Right atrium auricular region (tissue), 2 donors: ENCODE data around the gene CSRNP3. TPM values are rescaled to one million over a fixed set of nuclear protein-coding genes. Genes with fewer than 3 reads are reported as not detected.

Experiments
- DNase-seq: peaks from one replicate; pipeline ENCODE4 v3.0.0-alpha.2; 2019; ENCODE audit warnings: low spot score
- H3K27ac ChIP-seq, 2 donors: fragments of 200-600 bp; sonication (generic); 1 replicate in 1 of 2; 2 replicates in 1 of 2; pipeline ENCODE4 v1.5.1; 2016 to 2019
- H3K27me3 ChIP-seq, 2 donors: fragments of 200-600 bp; sonication (generic); one replicate each; pipeline versions ENCODE4 v1.5.1 to v1.6.0; 2017 to 2019
- H3K36me3 ChIP-seq: fragments of 200-600 bp; sonication (generic); one replicate; pipeline ENCODE4 v1.5.1; 2016
- H3K4me1 ChIP-seq, 2 donors: fragments of 200-600 bp; sonication (generic); one replicate each; pipeline versions ENCODE4 v1.5.1 to v1.6.0; 2017 to 2019
- H3K4me3 ChIP-seq, 2 donors: fragments of 200-600 bp; sonication (generic); 1 replicate in 1 of 2; 2 replicates in 1 of 2; pipeline ENCODE4 v1.5.1; 2017 to 2019; ENCODE audit warnings: mild to moderate bottlenecking in 1 of 2, moderate library complexity in 1 of 2
- H3K9me3 ChIP-seq, 2 donors: fragments of 200-600 bp; sonication (generic); one replicate each; pipeline ENCODE4 v1.5.1; 2019
- total RNA-seq, 2 donors: library from RNA; depleted of rRNA; stranded (reverse); fragments of >200 nt; gene quantifications; one replicate each; pipeline ENCODE4 v1.1.0, GENCODE V29; 2016
- TF ChIP-seq, protein P1 (sequence below), 2 donors: fragments of 200-600 bp; sonication (generic); IDR thresholded peaks; one replicate each; pipeline ENCODE4 v1.5.1; 2019; ENCODE audit warnings: antibody characterized with exemption in 2 of 2

The CSRNP3 gene
- total RNA-seq, 2 donors from 2014 or later, result 1.3 to 4.5 TPM

DNA sequence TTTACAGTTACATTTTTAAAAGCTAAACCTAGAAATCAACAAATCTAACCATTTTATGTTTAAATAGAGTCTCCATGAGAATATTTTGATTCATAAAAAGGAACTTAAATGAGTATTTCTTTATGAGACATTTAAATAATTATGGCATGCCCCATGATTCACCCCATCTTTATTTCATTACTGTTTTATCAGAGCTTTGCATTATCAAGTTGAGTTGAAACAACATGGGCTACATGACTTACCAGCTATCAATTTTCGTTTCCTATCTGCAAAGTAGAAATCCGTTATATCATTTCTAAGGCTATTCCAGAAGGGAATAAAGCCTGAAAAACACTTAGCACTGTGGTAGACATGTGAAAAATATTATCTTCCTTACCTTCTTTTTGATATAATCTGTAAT, 163.1 kb downstream of the CSRNP3 start:
- no peak for DNase-seq
- no peaks in the 10 kb centered on the region for H3K9me3 ChIP-seq
- TF ChIP-seq, protein P1, sequence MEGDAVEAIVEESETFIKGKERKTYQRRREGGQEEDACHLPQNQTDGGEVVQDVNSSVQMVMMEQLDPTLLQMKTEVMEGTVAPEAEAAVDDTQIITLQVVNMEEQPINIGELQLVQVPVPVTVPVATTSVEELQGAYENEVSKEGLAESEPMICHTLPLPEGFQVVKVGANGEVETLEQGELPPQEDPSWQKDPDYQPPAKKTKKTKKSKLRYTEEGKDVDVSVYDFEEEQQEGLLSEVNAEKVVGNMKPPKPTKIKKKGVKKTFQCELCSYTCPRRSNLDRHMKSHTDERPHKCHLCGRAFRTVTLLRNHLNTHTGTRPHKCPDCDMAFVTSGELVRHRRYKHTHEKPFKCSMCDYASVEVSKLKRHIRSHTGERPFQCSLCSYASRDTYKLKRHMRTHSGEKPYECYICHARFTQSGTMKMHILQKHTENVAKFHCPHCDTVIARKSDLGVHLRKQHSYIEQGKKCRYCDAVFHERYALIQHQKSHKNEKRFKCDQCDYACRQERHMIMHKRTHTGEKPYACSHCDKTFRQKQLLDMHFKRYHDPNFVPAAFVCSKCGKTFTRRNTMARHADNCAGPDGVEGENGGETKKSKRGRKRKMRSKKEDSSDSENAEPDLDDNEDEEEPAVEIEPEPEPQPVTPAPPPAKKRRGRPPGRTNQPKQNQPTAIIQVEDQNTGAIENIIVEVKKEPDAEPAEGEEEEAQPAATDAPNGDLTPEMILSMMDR (IDR thresholded peaks at IDR 0.05), result no peak
- no peak overlapping the region for H3K4me3 ChIP-seq
- no peaks in the 10 kb centered on the region for H3K36me3 ChIP-seq
- no peaks in the 10 kb centered on the region for H3K27me3 ChIP-seq
- H3K27ac ChIP-seq, result no peak overlapping the region
- peaks cover 0 to 12% of the 10 kb centered on the region in 2 donors for H3K4me1 ChIP-seq

DNA sequence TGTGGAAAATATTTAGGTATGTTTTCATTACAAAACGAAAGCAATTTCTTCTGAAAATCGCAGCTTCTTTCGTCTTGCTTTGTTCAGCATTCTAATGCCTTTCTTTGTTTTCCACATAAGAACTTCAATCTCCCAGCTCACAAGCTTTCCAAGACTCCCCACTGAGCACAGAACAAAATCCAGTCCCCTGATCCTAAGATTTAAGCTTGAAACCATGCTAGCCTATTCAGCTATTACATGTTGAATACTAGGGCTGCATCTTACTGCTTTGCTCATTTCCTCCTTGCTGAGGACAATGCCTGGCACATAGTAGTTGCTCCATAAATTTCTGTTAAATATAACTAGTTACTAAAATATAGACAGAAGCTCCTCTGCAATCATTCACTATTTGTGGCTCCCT, 163.9 kb downstream of the CSRNP3 start:
- TF ChIP-seq, protein P1 (IDR thresholded peaks at IDR 0.05), result no peak
- no peak for DNase-seq
- Histone ChIP-seq H3K27ac (no peak overlapping the region), H3K4me1 (peaks cover 0 to 12% of the 10 kb centered on the region in 2 donors), H3K36me3 (no peaks in the 10 kb centered on the region), H3K4me3 (no peak overlapping the region), H3K27me3 (no peaks in the 10 kb centered on the region), H3K9me3 (no peaks in the 10 kb centered on the region)

DNA sequence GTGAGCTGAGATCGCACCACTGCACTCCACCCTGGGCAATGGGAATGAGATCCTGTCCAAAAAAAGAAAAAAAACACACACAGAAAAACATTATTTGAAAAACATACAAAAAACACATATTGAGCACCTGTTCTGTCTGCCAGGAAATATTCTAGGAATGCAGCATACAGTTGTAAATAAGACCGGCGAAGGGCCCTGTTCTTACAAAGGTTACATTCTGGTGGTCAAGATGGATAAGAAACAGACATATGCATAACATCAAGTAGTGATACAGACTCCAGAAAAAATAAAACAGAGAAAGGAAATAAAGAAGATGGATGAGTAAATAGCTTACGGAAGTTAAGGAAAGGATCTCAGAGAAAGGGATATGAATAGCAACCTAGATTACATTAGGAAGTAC, 164.8 kb downstream of the CSRNP3 start:
- no peaks in the 10 kb centered on the region for H3K9me3 ChIP-seq
- H3K27ac ChIP-seq, result no peak overlapping the region
- peaks cover 0 to 15% of the 10 kb centered on the region in 2 donors for H3K4me1 ChIP-seq
- no peaks in the 10 kb centered on the region for H3K27me3 ChIP-seq
- no peaks in the 10 kb centered on the region for H3K36me3 ChIP-seq
- H3K4me3 ChIP-seq, result no peak overlapping the region
- TF ChIP-seq, protein P1 (IDR thresholded peaks at IDR 0.05), result no peak
- DNase-seq, result no peak

DNA sequence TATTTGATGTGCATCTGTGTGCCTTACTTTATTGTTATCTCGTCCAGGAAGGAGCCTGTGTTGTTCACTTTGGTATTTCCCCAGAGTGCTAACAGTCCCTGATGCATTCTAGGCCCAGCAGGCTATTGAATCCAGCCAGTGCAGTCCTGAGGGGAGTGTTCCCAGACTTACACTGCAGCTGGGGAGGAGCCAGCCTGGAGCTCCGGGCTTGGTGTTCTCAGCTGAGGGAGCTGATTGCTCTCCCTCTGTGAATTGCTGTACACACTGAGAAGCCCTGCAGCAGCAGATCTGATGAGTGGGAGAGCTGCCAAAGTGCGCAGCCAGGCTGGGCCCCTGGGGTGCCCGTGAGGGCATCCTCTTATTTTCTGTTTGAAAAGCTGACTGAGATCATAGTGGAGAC, 165.4 kb downstream of the CSRNP3 start:
- peaks cover 0 to 21% of the 10 kb centered on the region in 2 donors for H3K4me1 ChIP-seq
- TF ChIP-seq, protein P1 (IDR thresholded peaks at IDR 0.05), result no peak
- DNase-seq, result no peak
- H3K36me3 ChIP-seq, result no peaks in the 10 kb centered on the region
- H3K9me3 ChIP-seq, result no peaks in the 10 kb centered on the region
- no peak overlapping the region for H3K4me3 ChIP-seq
- H3K27ac ChIP-seq, result peak overlapping the region in 1 of 2 donors; percentile 37
- H3K27me3 ChIP-seq, result no peaks in the 10 kb centered on the region

DNA sequence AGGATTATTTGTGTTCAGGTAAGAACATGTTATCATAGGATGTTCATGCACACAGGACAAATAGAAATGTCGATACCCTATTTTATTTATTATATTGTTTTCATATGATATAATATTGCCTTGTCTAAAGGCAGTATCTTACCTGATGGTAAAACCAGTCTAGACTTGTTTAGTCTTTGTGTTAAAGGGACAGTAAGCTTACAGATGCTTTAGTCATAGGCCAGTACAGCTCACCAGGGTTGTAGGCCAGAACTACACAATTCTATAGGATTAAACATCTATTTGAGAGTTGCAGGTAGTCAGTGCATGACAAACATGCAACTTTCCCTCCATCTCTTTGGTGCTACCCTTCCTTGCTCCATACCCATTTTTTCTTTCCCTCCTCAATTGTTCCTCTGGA, 166.0 kb downstream of the CSRNP3 start:
- no peak for DNase-seq
- no peaks in the 10 kb centered on the region for H3K36me3 ChIP-seq
- no peaks in the 10 kb centered on the region for H3K27me3 ChIP-seq
- H3K27ac ChIP-seq, result no peak overlapping the region
- no peaks in the 10 kb centered on the region for H3K9me3 ChIP-seq
- TF ChIP-seq, protein P1 (IDR thresholded peaks at IDR 0.05), result no peak
- H3K4me1 ChIP-seq, result peaks cover 0 to 26% of the 10 kb centered on the region in 2 donors
- no peak overlapping the region for H3K4me3 ChIP-seq

DNA sequence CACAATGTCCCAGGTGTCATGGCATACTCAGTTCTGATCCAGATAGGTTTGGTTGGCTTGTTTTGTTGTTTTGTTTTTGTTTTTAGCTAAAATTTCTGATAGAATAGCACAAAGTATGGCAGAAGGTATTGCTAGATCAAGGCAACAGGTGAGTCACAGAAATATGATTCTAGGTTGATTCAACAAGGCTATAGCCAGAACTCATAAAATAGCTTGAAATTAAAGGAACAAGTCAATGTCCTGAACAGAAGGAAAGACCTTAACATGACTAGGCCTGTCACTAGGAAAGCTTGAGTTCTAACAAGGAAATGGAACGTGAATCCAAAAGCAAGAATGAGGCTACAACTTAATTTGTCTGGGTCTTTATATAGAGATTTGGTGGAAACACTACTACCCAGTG, 167.5 kb downstream of the CSRNP3 start:
- no peaks in the 10 kb centered on the region for H3K27me3 ChIP-seq
- DNase-seq, result no peak
- no peak overlapping the region for H3K4me3 ChIP-seq
- H3K36me3 ChIP-seq, result no peaks in the 10 kb centered on the region
- H3K9me3 ChIP-seq, result no peaks in the 10 kb centered on the region
- peaks cover 0 to 27% of the 10 kb centered on the region in 2 donors for H3K4me1 ChIP-seq
- no peak overlapping the region for H3K27ac ChIP-seq
- TF ChIP-seq, protein P1 (IDR thresholded peaks at IDR 0.05), result no peak
